ENCODE measurements around the gene OR13F1.
"Not testable (repeated sequence)": the region's sequence is repeated elsewhere in the genome, so short reads cannot be mapped to it uniquely, and the experiment has no call there.

The OR13F1 gene

GRCh38 chr9:104503963-104504362, at the start of gene OR13F1:
OR13F1 (plus strand) TSS chr9:104504263; CDS start chr9:104504263, 0 bp downstream.
- DNase-seq: no peak

- DNase-seq: no peak
These were observed 47.2 kb upstream of the OR13F1 start for GRCh38 chr9:104456831-104457230.

GRCh38 chr9:104463864-104464263, 40.2 kb upstream of the OR13F1 start:
- no peak for DNase-seq

GRCh38 chr9:104468261-104468660, 35.8 kb upstream of the OR13F1 start:
- no peak for DNase-seq

- no peak for DNase-seq
These were observed 21.0 kb upstream of the OR13F1 start for GRCh38 chr9:104482921-104483570.

- no peak for DNase-seq
These were observed 19.0 kb upstream of the OR13F1 start for GRCh38 chr9:104485014-104485413.

GRCh38 chr9:104494808-104495207, 9.3 kb upstream of the OR13F1 start:
- DNase-seq: no peak

GRCh38 chr9:104503440-104503839, 623 bp upstream of the OR13F1 start:
- DNase-seq: no peak

GRCh38 chr9:104506565-104506964, 2.5 kb downstream of the OR13F1 start:
- no peak for DNase-seq

- DNase-seq: no peak
These were observed 10.8 kb downstream of the OR13F1 start for GRCh38 chr9:104514901-104515300.

- not testable (repeated sequence) for DNase-seq
These were observed 16.2 kb downstream of the OR13F1 start for GRCh38 chr9:104520241-104520640.

GRCh38 chr9:104527109-104527508, 23.0 kb downstream of the OR13F1 start, which contains the start of gene OR13C4:
OR13C4 (minus strand) TSS chr9:104527209; CDS start chr9:104527209, 0 bp downstream.
- no peak for DNase-seq

- DNase-seq: no peak
These were observed 32.7 kb downstream of the OR13F1 start, which contains the start of gene OR13C3 for GRCh38 chr9:104536756-104537155. OR13C3 (minus strand) TSS chr9:104536856; CDS start chr9:104536723, 133 bp downstream.

- no peak for DNase-seq
These were observed 35.2 kb downstream of the OR13F1 start for GRCh38 chr9:104539275-104539674.

- no peak for DNase-seq
These were observed 40.6 kb downstream of the OR13F1 start for GRCh38 chr9:104544644-104545043.

- DNase-seq: no peak
These were observed 49.2 kb downstream of the OR13F1 start for GRCh38 chr9:104553261-104553660.

Data from inflammatory macrophage treated with lipopolysaccharide for 1 hour (primary cell).